Naive B cell (primary cell): ENCODE measurements around the gene BTBD17. TPM values are rescaled to one million over a fixed set of nuclear protein-coding genes. Genes with fewer than 3 reads are reported as not detected.

ENCODE experiments used
- ATAC-seq, 2 donors: fragments of 150-1000 bp; cut with Tn5 transposase; 2 replicates each; pipeline ENCODE4 v1.10.0; 2021; ENCODE audit warnings: low read depth in 2 of 2, mild to moderate bottlenecking in 2 of 2, moderate library complexity in 2 of 2
- DNase-seq: peaks from one replicate; pipeline ENCODE4 v3.0.0; 2022
- H3K27ac Mint-ChIP-seq, 6 donors: one replicate each; pipeline ENCODE4 v1.8.0; 2020 to 2022; ENCODE audit warnings: mild to moderate bottlenecking in 6 of 6, mixed read lengths in 6 of 6, moderate library complexity in 5 of 6, inconsistent platforms in 2 of 6
- H3K27me3 Mint-ChIP-seq, 3 donors: one replicate each; pipeline ENCODE4 v1.8.0; 2021 to 2022; ENCODE audit warnings: mixed read lengths in 3 of 3, mild to moderate bottlenecking in 1 of 3
- H3K36me3 Mint-ChIP-seq, 2 donors: one replicate each; pipeline ENCODE4 v1.8.0; 2020 to 2022; ENCODE audit warnings: mixed read lengths in 2 of 2, inconsistent platforms in 1 of 2, mild to moderate bottlenecking in 1 of 2
- H3K4me1 Mint-ChIP-seq, 3 donors: one replicate each; pipeline ENCODE4 v1.8.0; 2020 to 2022; ENCODE audit warnings: mixed read lengths in 3 of 3, inconsistent platforms in 1 of 3, mild to moderate bottlenecking in 1 of 3, moderate library complexity in 1 of 3
- H3K4me3 Mint-ChIP-seq, 8 donors: one replicate each; pipeline ENCODE4 v1.8.0; 2020 to 2022; ENCODE audit warnings: mild to moderate bottlenecking in 8 of 8, mixed read lengths in 8 of 8, moderate library complexity in 8 of 8, inconsistent platforms in 2 of 8
- H3K9me3 Mint-ChIP-seq, 7 donors: one replicate each; pipeline ENCODE4 v1.8.0; 2020 to 2022; ENCODE audit warnings: mixed read lengths in 7 of 7, mild to moderate bottlenecking in 5 of 7, inconsistent platforms in 2 of 7, moderate library complexity in 1 of 7
- polyA plus RNA-seq, 6 donors: library from polyadenylated mRNA; unstranded; fragments of 300-500 nt; fragmentation: Illumina TruSeq; gene quantifications; one replicate each; pipeline ENCODE4 v1.2.3, GENCODE V29; 2021; ENCODE audit warnings: low read depth in 6 of 6

BTBD17 gene
- polyA plus RNA-seq, 6 donors from 2014 or later = not detected

GRCh38 chr17:74314877-74315276 is 46.8 kb downstream of the BTBD17 start:
- Mint-ChIP-seq H3K4me1 (no peaks in the 10 kb centered on the region), H3K4me3 (no peak overlapping the region), H3K36me3 (no peaks in the 10 kb centered on the region), H3K27ac (no peak overlapping the region), H3K9me3 (peaks cover 0 to 10% (median 6%) of the 10 kb centered on the region in 7 donors), H3K27me3 (peaks cover 5 to 32% (median 18%) of the 10 kb centered on the region in 3 donors)
- DNase-seq (no peak), ATAC-seq (no peak)

DNA sequence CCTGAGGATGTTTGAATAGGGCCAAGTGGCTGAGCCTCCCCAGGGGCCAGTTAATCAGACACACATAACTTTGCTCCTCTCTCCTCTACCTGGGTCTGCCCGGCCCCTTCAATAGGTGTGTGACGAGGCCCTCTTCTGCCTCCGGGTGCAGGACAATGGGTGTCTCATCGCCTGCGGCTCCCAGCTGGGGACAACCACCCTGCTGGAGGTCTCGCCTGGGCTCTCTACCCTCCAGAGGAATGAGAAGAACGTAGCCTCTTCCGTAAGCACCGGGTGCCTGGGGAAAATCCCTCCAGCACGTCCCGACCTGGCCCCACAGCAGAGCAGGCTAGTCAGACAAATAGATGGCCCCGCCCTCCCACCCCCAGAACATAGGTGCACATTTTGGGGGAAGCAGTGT is 51.8 kb downstream of the BTBD17 start:
- Mint-ChIP-seq H3K27ac (no peak overlapping the region), H3K9me3 (peaks cover 0 to 10% (median 6%) of the 10 kb centered on the region in 7 donors)

GRCh38 chr17:74307984-74308773 is 53.5 kb downstream of the BTBD17 start:
- Mint-ChIP-seq H3K27me3 (peaks cover 0 to 55% (median 34%) of the 10 kb centered on the region in 3 donors), H3K4me1 (no peaks in the 10 kb centered on the region), H3K9me3 (peaks cover 0 to 10% (median 6%) of the 10 kb centered on the region in 7 donors), H3K4me3 (no peak overlapping the region), H3K36me3 (no peaks in the 10 kb centered on the region), H3K27ac (no peak overlapping the region)
- ATAC-seq (no peak), DNase-seq (no peak)

More for the DNA sequence above, 51.8 kb downstream of the BTBD17 start:
- Mint-ChIP-seq H3K36me3 (no peaks in the 10 kb centered on the region), H3K4me3 (no peak overlapping the region), H3K27me3 (peaks cover 5 to 48% (median 34%) of the 10 kb centered on the region in 3 donors), H3K4me1 (no peaks in the 10 kb centered on the region)
- ATAC-seq (no peak), DNase-seq (no peak)

Other genes starting within 250 kb of the BTBD17 start
- 1,000 to 10,000 TPM; 1,035 to 2,004 (median 1,907) TPM for gene RPL38, start 158.2 kb downstream of the BTBD17 start, polyA plus RNA-seq
- gene TTYH2, start 148.3 kb downstream of the BTBD17 start, polyA plus RNA-seq = 1 to 10 TPM in 4 of 6 donors, under 1 TPM in 2; 0.57 to 2.0 (median 1.1) TPM
- gene DNAI2, start 87.6 kb downstream of the BTBD17 start, polyA plus RNA-seq = not detected
- not detected for gene KIF19, start 35.6 kb downstream of the BTBD17 start, polyA plus RNA-seq
- not detected for gene GPR142, start 5.6 kb upstream of the BTBD17 start, polyA plus RNA-seq
- under 1 TPM in 2 of 6 donors, not detected in 4; 0.20 to 0.48 TPM for gene GPRC5C, start 70.2 kb upstream of the BTBD17 start, polyA plus RNA-seq
- 1 to 10 TPM in 5 of 6 donors, not detected in 1; 1.2 to 2.3 (median 1.6) TPM for gene CD300A, start 104.8 kb upstream of the BTBD17 start, polyA plus RNA-seq
- gene CD300LB, start 169.6 kb upstream of the BTBD17 start, polyA plus RNA-seq = under 1 TPM in 3 of 6 donors, not detected in 3; 0.14 to 0.60 (median 0.24) TPM
- gene CD300C, start 184.2 kb upstream of the BTBD17 start, polyA plus RNA-seq = 1 to 10 TPM in 1 of 6 donors, under 1 TPM in 4, not detected in 1; 0.20 to 1.5 (median 0.25) TPM
- 1 to 10 TPM in 1 of 6 donors, under 1 TPM in 1, not detected in 4; 0.94 to 1.1 TPM for gene CD300H, start 205.6 kb upstream of the BTBD17 start, polyA plus RNA-seq
- not detected for gene CD300LD, start 230.4 kb upstream of the BTBD17 start, polyA plus RNA-seq